Airway epithelial cell (primary cell): Measurements from ENCODE around the gene KCNK15. TPM values are rescaled to one million over a fixed set of nuclear protein-coding genes. Genes with fewer than 3 reads are reported as not detected.

ENCODE experiments used
- total RNA-seq: library from RNA; depleted of rRNA; stranded (reverse); fragments of >200 nt; gene quantifications from 2 replicates; pipeline ENCODE4 v1.2.3, GENCODE V29; 2015

The KCNK15 gene
- not detected in 2 replicates for total RNA-seq

DNA sequence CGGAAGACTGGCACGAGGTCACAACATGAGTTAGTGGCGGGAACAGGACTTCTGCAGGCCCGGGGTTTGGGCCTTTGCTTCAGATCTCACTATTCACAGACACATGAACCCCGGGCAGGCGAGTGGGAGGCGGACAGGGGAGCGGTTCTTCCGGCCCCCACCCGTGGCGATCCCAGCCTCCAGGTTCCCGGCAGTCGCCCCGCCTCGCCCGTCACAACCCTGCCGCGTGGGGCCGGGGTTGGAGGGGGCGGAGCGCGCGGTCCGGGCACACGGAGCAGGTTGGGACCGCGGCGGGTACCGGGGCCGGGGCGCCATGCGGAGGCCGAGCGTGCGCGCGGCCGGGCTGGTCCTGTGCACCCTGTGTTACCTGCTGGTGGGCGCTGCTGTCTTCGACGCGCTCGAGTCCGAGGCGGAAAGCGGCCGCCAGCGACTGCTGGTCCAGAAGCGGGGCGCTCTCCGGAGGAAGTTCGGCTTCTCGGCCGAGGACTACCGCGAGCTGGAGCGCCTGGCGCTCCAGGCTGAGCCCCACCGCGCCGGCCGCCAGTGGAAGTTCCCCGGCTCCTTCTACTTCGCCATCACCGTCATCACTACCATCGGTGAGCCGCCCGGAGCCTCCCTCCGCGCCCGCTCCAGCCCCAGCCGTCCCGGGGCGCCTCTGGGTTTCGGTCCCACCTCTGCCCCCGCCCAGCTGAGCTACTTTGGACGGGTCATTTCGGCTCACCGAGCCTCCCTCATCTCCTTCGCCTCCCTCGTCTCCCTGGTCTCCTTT lies at the start of gene KCNK15:
TSS of gene KCNK15 (plus strand) at position 268 of the 769 bp plus-strand sequence. CDS start at position 314, 46 bp downstream.

GRCh38 chr20:44714701-44715498 lies 30.8 kb upstream of the KCNK15 start, which contains the start of gene CCN5:
Gene CCN5, plus strand, starts transcription at chr20:44715369. Its CDS starts 22 bp downstream, at chr20:44715391.

Other genes starting within 250 kb of the KCNK15 start
- 35.7 and 71.7 TPM in 2 replicates for gene SERINC3, start 223.8 kb upstream of the KCNK15 start, total RNA-seq
- gene PKIG, start 163.3 kb upstream of the KCNK15 start, total RNA-seq, result 17.8 and 21.0 TPM in 2 replicates
- 22.1 and 29.6 TPM in 2 replicates for gene ADA, start 94.2 kb upstream of the KCNK15 start, total RNA-seq
- 0.28 and 0.63 TPM in 2 replicates for gene CCN5, start 30.5 kb upstream of the KCNK15 start, total RNA-seq
- gene RIMS4, start 64.7 kb downstream of the KCNK15 start, total RNA-seq, result not detected in 2 replicates
- 124 and 134 TPM in 2 replicates for gene YWHAB, start 139.8 kb downstream of the KCNK15 start, total RNA-seq
- 2.1 and 5.9 TPM in 2 replicates for gene PABPC1L, start 164.2 kb downstream of the KCNK15 start, total RNA-seq
- 37.5 and 54.0 TPM in 2 replicates for gene TOMM34, start 214.5 kb downstream of the KCNK15 start, total RNA-seq
- 11.8 and 16.2 TPM in 2 replicates for gene STK4, start 220.6 kb downstream of the KCNK15 start, total RNA-seq